SK-N-MC (cell line): Measurements from ENCODE around the gene GPC3.

Experiments
- EZH2 ChIP-seq: fragments of 200-600 bp; sonication (generic); IDR thresholded peaks from one replicate; pipeline ENCODE4 v1.6.1; 2017; ENCODE audit warnings: antibody characterized with exemption
- POLR2AphosphoS5 ChIP-seq: IDR thresholded peaks from 2 replicates; pipeline ENCODE4 v1.6.1; 2012; ENCODE audit warnings: mild to moderate bottlenecking, low read depth, low read length, borderline replicate concordance

DNA sequence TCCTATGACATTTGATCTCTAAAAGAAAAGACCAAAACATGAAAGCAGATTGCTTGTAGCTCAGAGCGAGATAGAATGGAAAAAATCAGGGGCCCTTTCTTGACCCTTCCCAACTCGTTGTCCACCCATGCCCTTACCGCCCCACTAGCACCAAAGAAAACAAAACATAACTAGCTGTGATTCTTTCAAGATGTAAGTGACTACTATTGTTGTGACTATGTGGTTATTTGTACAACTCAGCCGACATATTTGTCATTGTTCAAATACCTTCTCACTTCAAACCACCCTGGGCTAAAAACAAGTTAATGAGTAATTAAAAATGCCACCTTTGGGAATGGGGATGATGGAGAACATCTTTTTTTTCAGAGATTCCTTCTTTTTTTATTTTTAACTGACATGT, 399.0 kb downstream of the GPC3 start:
- TF ChIP-seq EZH2 (no peak), POLR2AphosphoS5 (no peak)
